GM18505 (cell line): ENCODE data around the gene PTPA.
"Not testable (repeated sequence)": the region's sequence is repeated elsewhere in the genome, so short reads cannot be mapped to it uniquely, and the experiment has no call there.

Experiments
- ATAC-seq: cut with Tn5 transposase; IDR thresholded peaks from one replicate; pipeline ENCODE4 v1.9.1; 2021; ENCODE audit not compliant: unreplicated experiment
- POLR2A ChIP-seq: IDR thresholded peaks from 4 replicates; pipeline ENCODE4 v1.6.1; 2011; ENCODE audit warnings: borderline replicate concordance; ENCODE audit not compliant: insufficient read depth, insufficient read length; ENCODE audit errors: extremely low read depth

The PTPA gene

GRCh38 chr9:129160712-129161533 is 49.7 kb downstream of the PTPA start:
- TF ChIP-seq POLR2A, result no peak

DNA sequence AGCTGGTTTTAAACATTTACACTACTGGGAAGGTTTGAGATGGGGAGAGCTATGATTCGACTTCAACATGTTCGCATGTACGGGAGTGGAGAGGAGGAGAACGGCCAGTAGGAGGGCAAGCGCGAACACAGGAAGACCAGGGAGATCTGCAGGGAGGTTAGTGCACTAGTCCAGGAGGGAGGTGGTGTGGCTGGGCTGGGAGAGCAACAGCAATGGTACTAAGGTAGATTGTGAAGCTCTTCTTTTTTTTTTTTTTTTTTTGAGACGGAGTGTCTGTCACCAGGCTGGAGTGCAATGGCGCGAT is 50.3 kb downstream of the PTPA start:
- ATAC-seq, result no peak
- TF ChIP-seq POLR2A, result no peak

More at GRCh38 chr9:129160712-129161533, 49.7 kb downstream of the PTPA start:
- ATAC-seq, result no peak

GRCh38 chr9:129162497-129163197 is 51.4 kb downstream of the PTPA start:
- ATAC-seq, result no peak
- no peak for TF ChIP-seq POLR2A

DNA sequence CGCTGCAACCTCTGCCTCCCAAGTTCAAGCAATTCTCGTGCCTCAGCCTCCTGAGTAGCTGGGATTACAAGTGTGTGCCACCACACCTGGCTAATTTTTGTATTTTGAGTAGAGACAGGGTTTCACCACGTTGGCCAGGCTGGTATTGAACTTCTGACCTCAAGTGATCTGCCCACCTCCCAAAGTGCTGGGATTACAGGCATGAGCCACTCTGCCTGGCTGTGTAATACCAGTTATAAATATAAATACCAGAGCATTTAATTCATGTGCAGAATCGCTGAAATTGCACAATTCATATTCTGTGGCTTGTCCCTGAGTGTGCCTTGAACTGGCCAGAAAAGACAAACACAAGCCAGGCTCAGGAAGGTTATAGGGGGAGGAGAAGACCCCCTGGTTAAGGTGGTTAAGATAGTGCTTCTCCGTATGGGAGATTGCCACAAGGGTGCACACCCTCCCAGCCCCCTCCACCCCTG is 52.0 kb downstream of the PTPA start:
- not testable (repeated sequence) for ATAC-seq

DNA sequence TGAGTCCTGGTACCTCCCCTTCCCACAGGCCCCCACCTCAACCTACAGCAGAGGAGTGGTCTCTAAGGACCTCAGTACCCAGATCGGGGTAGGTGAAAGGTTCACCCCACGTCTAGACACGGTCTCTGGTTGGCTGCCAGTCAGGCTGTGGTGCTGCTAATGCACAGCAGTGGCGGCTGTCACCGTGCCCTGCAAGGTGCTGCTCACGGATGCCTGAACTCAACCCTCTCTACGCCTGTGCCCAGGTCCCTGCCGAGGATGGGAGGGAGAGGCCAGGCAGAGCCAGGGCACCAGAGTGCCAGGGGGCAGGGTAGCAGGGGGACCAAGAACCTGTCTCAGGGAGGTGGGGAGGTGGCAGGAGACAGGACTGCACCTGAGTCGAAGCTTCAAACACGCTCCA is 52.5 kb downstream of the PTPA start:
- TF ChIP-seq POLR2A, result no peak
- ATAC-seq, result no peak

- no peak for ATAC-seq
- no peak for TF ChIP-seq POLR2A
These were observed 53.2 kb downstream of the PTPA start for GRCh38 chr9:129164246-129164930.

DNA sequence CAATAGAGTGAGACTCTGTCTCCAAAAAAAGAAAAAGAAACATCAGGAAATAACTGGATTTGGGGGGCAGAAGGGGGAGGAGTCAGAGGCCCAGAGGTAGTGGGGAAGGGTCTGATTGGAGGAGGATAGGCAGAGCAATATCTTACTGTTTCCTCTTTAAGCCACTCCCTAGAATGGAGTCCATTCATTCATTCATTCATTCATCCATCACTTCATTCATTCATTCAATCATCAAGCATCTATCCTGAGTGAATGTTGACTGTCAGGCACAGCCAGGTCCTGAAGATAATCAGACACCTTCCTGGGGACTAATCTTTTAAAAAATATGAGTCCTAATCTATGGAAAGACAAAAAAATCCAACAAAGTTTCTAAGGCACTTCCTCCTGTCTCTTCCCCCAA is 54.0 kb downstream of the PTPA start:
- TF ChIP-seq POLR2A, result no peak
- no peak for ATAC-seq

GRCh38 chr9:129166623-129167557 is 55.7 kb downstream of the PTPA start:
- no peak for ATAC-seq

GRCh38 chr9:129170229-129170628 is 59.0 kb downstream of the PTPA start:
- TF ChIP-seq POLR2A, result no peak
- no peak for ATAC-seq

More at GRCh38 chr9:129166623-129167557, 55.7 kb downstream of the PTPA start:
- no peak for TF ChIP-seq POLR2A

GRCh38 chr9:129171993-129172751 is 61.0 kb downstream of the PTPA start:
- ATAC-seq, result no peak
- no peak for TF ChIP-seq POLR2A

DNA sequence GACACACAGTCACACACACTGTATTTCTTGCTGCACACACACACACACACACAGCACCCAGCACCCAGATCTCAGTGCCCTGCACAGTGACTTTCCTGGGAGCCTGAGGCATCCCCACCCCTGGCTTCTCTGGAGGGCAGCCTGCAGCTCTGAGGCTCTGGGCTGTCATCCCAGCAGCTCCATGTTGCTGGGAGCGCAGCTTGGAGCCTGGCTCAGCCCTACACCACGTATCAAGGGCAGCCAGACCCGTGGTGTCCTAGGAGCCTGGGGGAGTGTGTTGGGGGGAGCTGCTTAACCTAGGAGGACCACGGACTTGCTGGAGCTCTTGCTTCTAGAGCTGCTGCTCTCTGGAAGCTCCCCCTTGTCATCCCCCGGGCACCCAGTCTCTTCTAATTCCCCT is 61.6 kb downstream of the PTPA start:
- no peak for ATAC-seq
- no peak for TF ChIP-seq POLR2A
